HG03060 (cell line): ENCODE results near the gene F10.
"Not testable (repeated sequence)": the region's sequence is repeated elsewhere in the genome, so short reads cannot be mapped to it uniquely, and the experiment has no call there.

Experiments used
- ATAC-seq: cut with Tn5 transposase; IDR thresholded peaks from one replicate; pipeline ENCODE4 v1.9.1; 2021; ENCODE audit warnings: low read depth, moderate number of reproducible peaks; ENCODE audit not compliant: unreplicated experiment

The F10 gene

GRCh38 chr13:113122550-113123225 is at the start of gene F10:
TSS of gene F10 (plus strand) at chr13:113122799. CDS start at chr13:113122856, 57 bp downstream.
- no peak for ATAC-seq

DNA sequence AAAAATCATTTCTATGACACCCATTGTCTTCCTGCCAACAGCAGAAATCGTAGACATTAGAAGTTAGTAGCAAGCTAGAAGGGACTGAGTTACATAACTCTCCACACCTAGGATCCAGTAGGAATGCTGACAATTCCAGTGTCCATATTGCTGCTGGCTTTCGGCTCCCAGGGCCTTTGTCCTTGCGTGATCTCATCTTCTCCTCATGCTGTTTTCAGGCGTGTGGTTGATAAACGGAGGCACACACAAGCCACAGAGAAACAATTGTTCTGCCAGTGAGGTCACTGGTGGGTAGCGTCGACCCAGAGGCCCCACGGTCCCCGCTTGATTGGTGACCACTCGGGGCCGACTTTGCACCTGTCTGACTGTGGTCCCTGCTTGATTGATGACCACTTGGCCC is 48.7 kb upstream of the F10 start:
- ATAC-seq: no peak

DNA sequence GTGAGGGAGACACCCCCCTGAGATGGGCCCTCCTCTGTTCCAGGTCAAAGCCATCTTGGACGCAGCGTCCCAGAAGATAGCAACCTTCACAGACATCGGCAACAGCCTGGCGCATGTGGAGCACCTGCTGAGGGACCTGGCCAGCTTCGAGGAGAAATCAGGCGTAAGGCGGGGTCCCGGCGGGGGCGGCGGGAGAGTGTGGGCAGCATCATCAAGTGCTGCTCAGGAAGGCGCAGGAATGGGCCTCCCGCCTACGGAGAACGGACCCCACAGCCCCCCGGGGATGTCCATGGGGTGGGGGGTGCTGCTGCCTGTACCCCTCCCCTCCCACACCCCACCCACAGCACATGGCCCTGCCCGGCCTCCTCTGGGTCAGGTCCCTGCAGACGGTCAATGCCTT is 48.2 kb upstream of the F10 start:
- no peak for ATAC-seq

DNA sequence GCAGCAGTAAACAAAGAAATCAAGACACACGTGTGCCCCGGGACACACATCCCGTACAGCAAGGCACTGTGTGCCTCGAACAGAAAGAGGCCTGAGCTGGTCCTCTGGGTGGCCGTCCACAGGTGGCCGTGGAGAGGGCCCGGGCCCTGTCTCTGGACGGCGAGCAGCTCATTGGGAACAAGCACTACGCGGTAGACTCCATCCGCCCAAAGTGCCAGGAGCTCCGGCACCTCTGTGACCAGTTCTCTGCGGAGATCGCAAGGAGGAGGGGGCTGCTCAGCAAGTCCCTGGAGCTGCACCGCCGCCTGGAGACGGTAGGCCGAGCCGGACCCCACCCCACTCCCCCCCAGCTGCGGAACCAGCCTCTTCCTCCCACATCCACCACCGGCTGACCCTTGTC is 47.7 kb upstream of the F10 start:
- ATAC-seq: no peak

DNA sequence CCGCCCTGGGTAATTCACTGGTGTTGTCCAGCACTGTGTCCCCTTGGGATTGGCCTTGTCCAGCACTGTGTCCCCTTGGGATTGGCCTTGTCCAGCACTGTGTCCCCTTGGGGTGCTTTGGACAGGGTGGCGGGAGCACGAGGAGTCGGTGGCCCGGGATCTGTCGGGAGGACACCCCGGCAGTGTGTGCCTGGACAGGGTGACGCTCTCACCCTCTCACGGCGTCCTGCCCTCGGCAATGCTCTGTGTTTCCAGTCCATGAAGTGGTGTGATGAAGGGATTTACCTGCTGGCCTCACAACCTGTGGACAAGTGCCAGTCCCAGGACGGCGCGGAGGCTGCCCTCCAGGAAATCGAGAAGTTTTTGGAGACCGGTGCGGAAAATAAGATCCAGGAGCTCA is 46.9 kb upstream of the F10 start:
- ATAC-seq: no peak

GRCh38 chr13:113076681-113077401 is 45.8 kb upstream of the F10 start:
- no peak for ATAC-seq

DNA sequence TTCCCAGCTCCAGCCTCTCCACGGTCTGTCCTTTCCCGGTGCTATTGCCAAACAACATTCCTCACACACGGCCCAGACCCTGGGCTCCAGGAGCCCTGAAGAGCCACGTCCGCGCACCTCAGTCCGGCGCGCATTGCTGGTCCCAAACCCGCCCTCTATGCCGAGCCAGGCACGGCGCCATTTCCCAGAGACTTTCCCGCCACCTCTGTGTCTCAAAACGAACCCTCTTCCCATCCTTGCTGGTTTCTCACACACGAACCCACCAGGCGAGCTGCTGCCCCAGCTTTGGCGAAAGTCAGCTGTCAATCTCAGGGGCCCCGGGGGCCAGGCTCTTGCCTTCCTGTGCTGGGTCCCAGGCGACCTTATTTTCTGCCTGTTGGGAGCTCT is 45.0 kb upstream of the F10 start:
- ATAC-seq: no peak

- ATAC-seq: no peak
Measured at GRCh38 chr13:113077953-113078901, 44.4 kb upstream of the F10 start.

- ATAC-seq: no peak
Measured at GRCh38 chr13:113078902-113079780, 43.5 kb upstream of the F10 start.

DNA sequence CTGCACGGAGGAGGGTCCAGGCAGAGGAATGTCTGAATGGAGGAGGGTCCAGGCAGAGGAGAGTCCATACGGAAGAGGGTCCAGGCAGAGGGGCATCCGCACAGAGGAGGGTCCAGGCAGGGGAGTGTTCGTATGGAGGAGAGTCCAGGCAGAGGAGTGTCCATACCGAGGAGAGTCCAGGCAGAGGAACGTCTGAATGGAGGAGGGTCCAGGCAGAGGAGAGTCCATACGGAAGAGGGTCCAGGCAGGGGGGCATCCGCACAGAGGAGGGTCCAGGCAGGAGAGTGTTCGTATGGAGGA is 42.9 kb upstream of the F10 start:
- ATAC-seq: not testable (repeated sequence)

DNA sequence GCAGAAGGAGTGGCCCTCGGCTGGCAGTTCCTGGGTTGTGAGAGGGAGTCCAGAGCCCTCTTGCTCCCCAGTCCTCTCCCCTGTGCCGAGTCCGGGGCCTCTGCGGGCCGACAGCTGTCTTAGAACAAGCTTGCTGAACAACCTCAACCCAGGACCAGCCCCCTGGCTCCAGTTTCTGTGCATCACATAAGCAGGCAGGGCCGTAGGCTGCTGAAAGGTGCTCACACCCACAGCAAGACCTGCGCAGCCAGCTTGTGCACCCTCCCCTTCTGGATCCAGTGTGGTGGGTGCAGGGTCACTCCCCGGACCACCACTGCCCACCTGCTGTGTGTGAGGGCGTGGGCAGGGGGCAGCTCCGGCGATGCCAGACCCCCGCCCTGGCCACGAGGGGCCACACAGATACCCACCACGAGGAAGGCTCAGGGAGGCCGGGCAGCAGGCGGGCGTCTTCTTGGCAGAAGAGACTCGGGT is 42.2 kb upstream of the F10 start:
- no peak for ATAC-seq

GRCh38 chr13:113080901-113081521 is 41.6 kb upstream of the F10 start:
- ATAC-seq: no peak

DNA sequence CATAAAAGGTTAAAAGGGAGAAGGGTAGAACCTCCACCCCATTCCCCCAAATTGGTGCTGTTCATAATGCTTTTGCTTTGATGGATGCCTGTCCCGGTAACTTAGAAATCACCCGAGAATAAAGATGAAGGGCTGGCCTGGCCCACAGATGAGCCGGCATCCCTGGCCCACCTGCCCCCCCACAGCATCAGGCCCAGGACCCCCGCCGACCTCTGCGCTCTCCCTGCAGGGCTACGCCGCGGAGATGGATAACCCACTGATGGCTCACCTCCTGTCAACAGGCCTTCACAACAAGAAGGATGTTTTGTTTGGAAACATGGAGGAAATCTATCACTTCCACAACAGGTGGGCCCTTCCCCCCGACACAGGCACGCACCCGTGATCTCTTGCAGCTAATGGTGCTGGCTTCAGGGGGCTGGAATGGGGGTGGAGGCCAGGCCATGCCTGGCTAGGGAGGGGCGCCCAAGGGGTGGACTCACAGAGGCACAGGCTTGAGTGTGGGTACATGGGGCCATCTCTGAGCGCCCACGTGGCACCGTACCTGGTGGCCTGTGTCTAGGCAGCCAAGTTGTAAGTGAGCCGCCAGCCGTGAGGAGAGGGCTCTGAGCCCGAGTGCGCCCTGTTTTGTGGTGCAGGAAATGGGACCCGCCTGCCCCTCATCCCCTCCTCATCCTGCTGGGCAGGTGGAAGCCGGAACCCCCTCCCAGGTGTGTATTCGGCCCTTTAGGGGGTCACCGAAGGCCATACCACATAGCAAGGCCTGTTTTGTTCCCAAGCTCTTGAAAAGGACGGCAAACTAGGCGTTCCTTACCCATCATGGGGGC is 40.2 kb upstream of the F10 start:
- no peak for ATAC-seq

- ATAC-seq: no peak
Measured at GRCh38 chr13:113083022-113083373, 39.6 kb upstream of the F10 start.

- no peak for ATAC-seq
Measured at GRCh38 chr13:113083402-113084061, 39.1 kb upstream of the F10 start.

DNA sequence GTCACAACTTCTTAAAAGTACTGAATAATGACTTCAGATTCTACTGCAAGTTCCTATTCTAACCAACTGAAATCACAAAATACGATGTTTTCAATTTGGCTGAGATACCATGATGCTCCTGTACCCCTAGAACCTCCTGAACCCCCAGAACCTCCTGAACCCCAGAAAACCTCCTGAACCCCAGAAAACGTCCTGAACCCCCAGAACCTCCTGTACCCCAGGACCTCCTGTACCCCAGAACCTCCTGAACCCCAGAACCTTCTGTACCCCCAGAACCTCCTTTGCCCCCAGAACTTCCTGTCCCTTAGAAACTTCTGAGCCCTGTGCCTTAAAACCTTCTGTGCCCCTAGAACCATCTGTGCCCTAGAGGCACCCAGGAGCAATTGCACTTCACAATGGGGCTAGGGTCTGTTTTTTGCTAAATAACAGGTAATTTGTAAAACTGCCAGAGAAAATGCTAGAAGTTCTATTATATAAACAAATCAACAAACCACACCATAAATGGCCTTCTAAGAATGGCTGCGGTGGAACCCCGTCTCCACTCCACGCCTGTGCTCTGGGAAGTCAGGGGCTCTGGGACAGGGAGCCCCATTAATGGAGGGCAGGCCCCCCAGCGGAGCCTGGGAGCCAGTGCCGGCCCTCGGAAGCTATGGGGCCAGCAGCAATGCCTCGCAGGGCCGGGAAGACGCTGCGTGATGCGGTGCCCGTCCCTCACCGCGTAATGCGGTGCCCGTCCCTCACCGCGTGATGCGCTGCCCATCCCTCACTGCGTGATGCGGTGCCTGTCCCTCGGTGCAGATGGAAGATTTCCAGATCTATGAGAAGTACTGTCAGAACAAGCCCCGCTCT is 38.3 kb upstream of the F10 start:
- ATAC-seq: no peak

- no peak for ATAC-seq
Measured at GRCh38 chr13:113084943-113085540, 37.6 kb upstream of the F10 start.
